WTC11 (cell line): ENCODE measurements around the gene SLC47A2. TPM values are rescaled to one million over a fixed set of nuclear protein-coding genes. Genes with fewer than 3 reads are reported as not detected.

Experiments
- ATAC-seq: fragments of 200-7000 bp; cut with Tn5 transposase; 2 replicates; pipeline ENCODE4 v1.10.0; 2021; ENCODE audit warnings: mild to moderate bottlenecking, moderate library complexity
- CTCF ChIA-PET: fragments of 300-600 bp; sonication (Branson Sonifier 250); formaldehyde crosslinking; loops from one replicate; lab custom pipeline; 2021; ENCODE audit warnings: antibody characterized with exemption; lab: Charles Lee
- POLR2A ChIA-PET: fragments of 350-600 bp; sonication (Branson Sonifier 250); formaldehyde crosslinking; loops from one replicate; lab custom pipeline; 2021; ENCODE audit warnings: antibody characterized with exemption; lab: Charles Lee
- DNase-seq: peaks from one replicate; pipeline ENCODE4 v3.0.0; 2021; ENCODE audit warnings: low spot score
- H3K27ac Mint-ChIP-seq: 2 replicates; pipeline ENCODE4 v1.8.0; 2021; ENCODE audit warnings: mixed read lengths
- H3K27me3 Mint-ChIP-seq: 2 replicates; pipeline ENCODE4 v1.8.0; 2021; ENCODE audit warnings: low read depth, mild to moderate bottlenecking, moderate library complexity, mixed read lengths
- H3K36me3 Mint-ChIP-seq: 2 replicates; pipeline ENCODE4 v1.8.0; 2021; ENCODE audit warnings: mixed read lengths
- H3K4me1 Mint-ChIP-seq: 2 replicates; pipeline ENCODE4 v1.8.0; 2022; ENCODE audit warnings: mixed read lengths
- H3K4me3 Mint-ChIP-seq: 2 replicates; pipeline ENCODE4 v1.8.0; 2021; ENCODE audit warnings: mild to moderate bottlenecking, moderate library complexity, mixed read lengths
- H3K9me3 Mint-ChIP-seq: 2 replicates; pipeline ENCODE4 v1.8.0; 2021; ENCODE audit warnings: mixed read lengths
- CREM ChIP-seq: sonication (generic); formaldehyde crosslinking; IDR thresholded peaks from 2 replicates; pipeline ENCODE4 v1.8.1; 2022; ENCODE audit warnings: mild to moderate bottlenecking, missing genetic modification reagents, moderate library complexity
- EMX1 ChIP-seq: fragments of 250-450 bp; sonication (Bioruptor Pico); IDR thresholded peaks from 2 replicates; pipeline ENCODE4 v1.8.0; 2021; ENCODE audit warnings: mild to moderate bottlenecking
- ESRRA ChIP-seq: sonication (generic); formaldehyde crosslinking; IDR thresholded peaks from 2 replicates; pipeline ENCODE4 v1.8.1; 2022; ENCODE audit warnings: mild to moderate bottlenecking, missing genetic modification reagents, borderline replicate concordance
- FOXJ3 ChIP-seq: sonication (generic); formaldehyde crosslinking; IDR thresholded peaks from 2 replicates; pipeline ENCODE4 v1.9.0; 2021; ENCODE audit warnings: missing genetic modification reagents, mild to moderate bottlenecking, borderline replicate concordance
- FOXK1 ChIP-seq: sonication (generic); formaldehyde crosslinking; IDR thresholded peaks from 2 replicates; pipeline ENCODE4 v1.8.0; 2022; ENCODE audit warnings: mild to moderate bottlenecking, moderate library complexity, missing genetic modification reagents
- HMGA2 ChIP-seq: fragments of 250-450 bp; sonication (Bioruptor Pico); IDR thresholded peaks from 2 replicates; pipeline ENCODE4 v1.4.0; 2021; ENCODE audit warnings: mild to moderate bottlenecking, moderate library complexity
- KAT7 ChIP-seq: sonication (generic); formaldehyde crosslinking; IDR thresholded peaks from 2 replicates; pipeline ENCODE4 v1.8.1; 2023; ENCODE audit warnings: missing genetic modification reagents, mild to moderate bottlenecking, borderline replicate concordance
- MYBL2 ChIP-seq: sonication (generic); formaldehyde crosslinking; IDR thresholded peaks from 2 replicates; pipeline ENCODE4 v1.8.1; 2023; ENCODE audit warnings: mild to moderate bottlenecking, moderate library complexity, missing genetic modification reagents
- NFATC4 ChIP-seq: fragments of 250-450 bp; sonication (Bioruptor Pico); IDR thresholded peaks from 2 replicates; pipeline ENCODE4 v1.9.0; 2021; ENCODE audit warnings: mild to moderate bottlenecking
- NFYB ChIP-seq: sonication (generic); formaldehyde crosslinking; conservative IDR thresholded peaks from 2 replicates; pipeline ENCODE4 v1.8.0; 2022; ENCODE audit warnings: low read depth, missing genetic modification reagents
- NR3C1 ChIP-seq: sonication (generic); formaldehyde crosslinking; conservative IDR thresholded peaks from 2 replicates; pipeline ENCODE4 v1.8.1; 2023; ENCODE audit warnings: low read depth, mild to moderate bottlenecking, missing genetic modification reagents
- SMAD3 ChIP-seq: sonication (generic); formaldehyde crosslinking; IDR thresholded peaks from 2 replicates; pipeline ENCODE4 v1.8.0; 2022; ENCODE audit warnings: missing genetic modification reagents, mild to moderate bottlenecking, borderline replicate concordance
- SP1 ChIP-seq: sonication (generic); formaldehyde crosslinking; conservative IDR thresholded peaks from 2 replicates; pipeline ENCODE4 v1.8.1; 2022; ENCODE audit warnings: missing genetic modification reagents
- ZNF121 ChIP-seq: sonication (generic); formaldehyde crosslinking; IDR thresholded peaks from 2 replicates; pipeline ENCODE4 v1.8.0; 2023; ENCODE audit warnings: missing genetic modification reagents
- ZNF138 ChIP-seq: sonication (generic); formaldehyde crosslinking; conservative IDR thresholded peaks from 2 replicates; pipeline ENCODE4 v1.8.1; 2022; ENCODE audit warnings: mild to moderate bottlenecking, moderate library complexity, missing genetic modification reagents
- ZNF219 ChIP-seq: sonication (generic); formaldehyde crosslinking; IDR thresholded peaks from 2 replicates; pipeline ENCODE4 v1.8.0; 2023; ENCODE audit warnings: missing genetic modification reagents, mild to moderate bottlenecking, borderline replicate concordance
- ZNF317 ChIP-seq: sonication (generic); formaldehyde crosslinking; IDR thresholded peaks from 2 replicates; pipeline ENCODE4 v1.8.1; 2023; ENCODE audit warnings: low read depth, mild to moderate bottlenecking, moderate library complexity, missing genetic modification reagents, borderline replicate concordance
- total RNA-seq: library from RNA; stranded (reverse); gene quantifications from 3 replicates; pipeline ENCODE4 v1.2.3, GENCODE V29; 2021
- TF ChIP-seq, protein P1 (sequence below): sonication (generic); formaldehyde crosslinking; IDR thresholded peaks from 2 replicates; pipeline ENCODE4 v1.8.1; 2022; ENCODE audit warnings: mild to moderate bottlenecking, moderate library complexity, missing genetic modification reagents
- TF ChIP-seq, protein P2 (sequence below): sonication (generic); formaldehyde crosslinking; IDR thresholded peaks from 2 replicates; pipeline ENCODE4 v1.8.0; 2022; ENCODE audit warnings: mild to moderate bottlenecking, missing genetic modification reagents
- TF ChIP-seq, protein P3 (sequence below): sonication (generic); formaldehyde crosslinking; IDR thresholded peaks from 2 replicates; pipeline ENCODE4 v1.8.1; 2023; ENCODE audit warnings: mild to moderate bottlenecking, missing genetic modification reagents, borderline replicate concordance
- TF ChIP-seq, protein P4 (sequence below): sonication (generic); formaldehyde crosslinking; IDR thresholded peaks from 2 replicates; pipeline ENCODE4 v1.8.1; 2023; ENCODE audit warnings: mild to moderate bottlenecking, missing genetic modification reagents
- TF ChIP-seq, protein P5 (sequence below): sonication (generic); formaldehyde crosslinking; IDR thresholded peaks from 2 replicates; pipeline ENCODE4 v1.8.1; 2023; ENCODE audit warnings: mild to moderate bottlenecking, missing genetic modification reagents
- TF ChIP-seq, protein P6 (sequence below): fragments of 250-450 bp; sonication (Bioruptor Pico); IDR thresholded peaks from 2 replicates; pipeline ENCODE4 v1.8.0; 2021; ENCODE audit warnings: mild to moderate bottlenecking
- TF ChIP-seq, protein P7 (sequence below): sonication (generic); formaldehyde crosslinking; IDR thresholded peaks from 2 replicates; pipeline ENCODE4 v1.8.1; 2023; ENCODE audit warnings: mild to moderate bottlenecking, missing genetic modification reagents, moderate library complexity
- TF ChIP-seq, protein P8 (sequence below): sonication (generic); formaldehyde crosslinking; IDR thresholded peaks from 2 replicates; pipeline ENCODE4 v1.8.0; 2023; ENCODE audit warnings: missing genetic modification reagents

The SLC47A2 gene
- total RNA-seq, 1 experiment from 2014 or later: not detected

DNA sequence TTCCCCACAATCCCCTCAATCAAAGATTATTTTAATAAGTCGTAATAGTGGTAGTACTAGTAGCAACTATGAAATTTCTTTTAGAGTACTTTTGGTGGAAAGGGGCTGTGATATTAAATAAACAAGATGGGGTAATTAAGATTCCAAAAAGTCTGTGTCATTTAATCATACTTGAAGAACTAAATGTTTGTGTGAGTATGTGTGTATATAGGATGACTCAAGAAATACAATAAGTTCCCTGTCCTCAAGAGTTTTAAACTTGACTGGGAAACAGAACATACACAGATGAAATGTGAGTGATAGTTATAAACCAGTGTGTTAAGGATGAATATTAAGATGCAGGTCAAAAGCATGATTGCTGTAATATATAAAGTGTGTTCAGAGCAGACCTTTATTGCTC is 65.6 kb downstream of the SLC47A2 start:
- H3K36me3 Mint-ChIP-seq: peaks cover 43% of the 10 kb centered on the region
- peaks cover 22% of the 10 kb centered on the region for H3K9me3 Mint-ChIP-seq
- no peak overlapping the region for H3K27ac Mint-ChIP-seq
- CTCF ChIA-PET: interaction anchor here (1.0 to 1.5 kb wide), 2 partner anchors 68 to 253 kb away, joined by 3 read pairs; no protein-coding TSS in a partner anchor
- DNase-seq: no peak
- H3K4me1 Mint-ChIP-seq: peaks cover 48% of the 10 kb centered on the region
- TF ChIP-seq ESRRA (CRISPR knock-in tag) (no peak), FOXK1 (CRISPR knock-in tag) (no peak), SP1 (CRISPR knock-in tag) (no peak), MYBL2 (CRISPR knock-in tag) (no peak), KAT7 (CRISPR knock-in tag) (no peak), ZNF138 (CRISPR knock-in tag) (no peak), ZNF121 (CRISPR knock-in tag) (no peak)
- TF ChIP-seq, protein P1, sequence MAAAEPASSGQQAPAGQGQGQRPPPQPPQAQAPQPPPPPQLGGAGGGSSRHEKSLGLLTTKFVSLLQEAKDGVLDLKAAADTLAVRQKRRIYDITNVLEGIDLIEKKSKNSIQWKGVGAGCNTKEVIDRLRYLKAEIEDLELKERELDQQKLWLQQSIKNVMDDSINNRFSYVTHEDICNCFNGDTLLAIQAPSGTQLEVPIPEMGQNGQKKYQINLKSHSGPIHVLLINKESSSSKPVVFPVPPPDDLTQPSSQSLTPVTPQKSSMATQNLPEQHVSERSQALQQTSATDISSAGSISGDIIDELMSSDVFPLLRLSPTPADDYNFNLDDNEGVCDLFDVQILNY: no peak
- TF ChIP-seq, protein P2, sequence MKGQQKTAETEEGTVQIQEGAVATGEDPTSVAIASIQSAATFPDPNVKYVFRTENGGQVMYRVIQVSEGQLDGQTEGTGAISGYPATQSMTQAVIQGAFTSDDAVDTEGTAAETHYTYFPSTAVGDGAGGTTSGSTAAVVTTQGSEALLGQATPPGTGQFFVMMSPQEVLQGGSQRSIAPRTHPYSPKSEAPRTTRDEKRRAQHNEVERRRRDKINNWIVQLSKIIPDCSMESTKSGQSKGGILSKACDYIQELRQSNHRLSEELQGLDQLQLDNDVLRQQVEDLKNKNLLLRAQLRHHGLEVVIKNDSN (CRISPR knock-in tag): no peak
- TF ChIP-seq, protein P3, sequence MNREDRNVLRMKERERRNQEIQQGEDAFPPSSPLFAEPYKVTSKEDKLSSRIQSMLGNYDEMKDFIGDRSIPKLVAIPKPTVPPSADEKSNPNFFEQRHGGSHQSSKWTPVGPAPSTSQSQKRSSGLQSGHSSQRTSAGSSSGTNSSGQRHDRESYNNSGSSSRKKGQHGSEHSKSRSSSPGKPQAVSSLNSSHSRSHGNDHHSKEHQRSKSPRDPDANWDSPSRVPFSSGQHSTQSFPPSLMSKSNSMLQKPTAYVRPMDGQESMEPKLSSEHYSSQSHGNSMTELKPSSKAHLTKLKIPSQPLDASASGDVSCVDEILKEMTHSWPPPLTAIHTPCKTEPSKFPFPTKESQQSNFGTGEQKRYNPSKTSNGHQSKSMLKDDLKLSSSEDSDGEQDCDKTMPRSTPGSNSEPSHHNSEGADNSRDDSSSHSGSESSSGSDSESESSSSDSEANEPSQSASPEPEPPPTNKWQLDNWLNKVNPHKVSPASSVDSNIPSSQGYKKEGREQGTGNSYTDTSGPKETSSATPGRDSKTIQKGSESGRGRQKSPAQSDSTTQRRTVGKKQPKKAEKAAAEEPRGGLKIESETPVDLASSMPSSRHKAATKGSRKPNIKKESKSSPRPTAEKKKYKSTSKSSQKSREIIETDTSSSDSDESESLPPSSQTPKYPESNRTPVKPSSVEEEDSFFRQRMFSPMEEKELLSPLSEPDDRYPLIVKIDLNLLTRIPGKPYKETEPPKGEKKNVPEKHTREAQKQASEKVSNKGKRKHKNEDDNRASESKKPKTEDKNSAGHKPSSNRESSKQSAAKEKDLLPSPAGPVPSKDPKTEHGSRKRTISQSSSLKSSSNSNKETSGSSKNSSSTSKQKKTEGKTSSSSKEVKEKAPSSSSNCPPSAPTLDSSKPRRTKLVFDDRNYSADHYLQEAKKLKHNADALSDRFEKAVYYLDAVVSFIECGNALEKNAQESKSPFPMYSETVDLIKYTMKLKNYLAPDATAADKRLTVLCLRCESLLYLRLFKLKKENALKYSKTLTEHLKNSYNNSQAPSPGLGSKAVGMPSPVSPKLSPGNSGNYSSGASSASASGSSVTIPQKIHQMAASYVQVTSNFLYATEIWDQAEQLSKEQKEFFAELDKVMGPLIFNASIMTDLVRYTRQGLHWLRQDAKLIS: no peak
- TF ChIP-seq, protein P4, sequence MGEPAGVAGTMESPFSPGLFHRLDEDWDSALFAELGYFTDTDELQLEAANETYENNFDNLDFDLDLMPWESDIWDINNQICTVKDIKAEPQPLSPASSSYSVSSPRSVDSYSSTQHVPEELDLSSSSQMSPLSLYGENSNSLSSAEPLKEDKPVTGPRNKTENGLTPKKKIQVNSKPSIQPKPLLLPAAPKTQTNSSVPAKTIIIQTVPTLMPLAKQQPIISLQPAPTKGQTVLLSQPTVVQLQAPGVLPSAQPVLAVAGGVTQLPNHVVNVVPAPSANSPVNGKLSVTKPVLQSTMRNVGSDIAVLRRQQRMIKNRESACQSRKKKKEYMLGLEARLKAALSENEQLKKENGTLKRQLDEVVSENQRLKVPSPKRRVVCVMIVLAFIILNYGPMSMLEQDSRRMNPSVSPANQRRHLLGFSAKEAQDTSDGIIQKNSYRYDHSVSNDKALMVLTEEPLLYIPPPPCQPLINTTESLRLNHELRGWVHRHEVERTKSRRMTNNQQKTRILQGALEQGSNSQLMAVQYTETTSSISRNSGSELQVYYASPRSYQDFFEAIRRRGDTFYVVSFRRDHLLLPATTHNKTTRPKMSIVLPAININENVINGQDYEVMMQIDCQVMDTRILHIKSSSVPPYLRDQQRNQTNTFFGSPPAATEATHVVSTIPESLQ (CRISPR knock-in tag): no peak
- TF ChIP-seq, all 79 proteins: peak for 0
- H3K4me3 Mint-ChIP-seq: peak overlapping the region; percentile 92
- no peak for ATAC-seq
- POLR2A ChIA-PET: no interaction called here
- H3K27me3 Mint-ChIP-seq: peaks cover 9% of the 10 kb centered on the region

DNA sequence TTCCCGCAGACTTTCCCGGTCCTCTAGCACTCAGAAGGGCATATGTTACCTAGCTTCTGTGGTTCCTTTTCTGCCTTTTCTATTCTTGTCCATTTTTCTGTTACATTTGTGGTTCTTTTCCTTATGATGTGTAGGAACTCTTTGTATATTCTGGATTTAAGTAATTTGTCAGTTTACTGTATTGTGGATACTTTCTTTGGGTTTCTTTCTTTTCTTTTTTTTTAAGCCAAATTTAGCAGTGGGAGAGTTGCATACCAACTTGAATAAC is 67.2 kb downstream of the SLC47A2 start:
- CTCF ChIA-PET: interaction anchor here (0.5 to 4.2 kb wide), 16 partner anchors 15 to 311 kb away, joined by 3 to 42 read pairs (median 12); partner anchors contain the start of genes B9D1, MAPK7 and SLC47A1
- H3K9me3 Mint-ChIP-seq: peaks cover 9% of the 10 kb centered on the region
- POLR2A ChIA-PET: interaction anchor here (1.3 to 2.5 kb wide), 4 partner anchors 10 to 271 kb away, joined by 3 to 14 read pairs (median 6); partner anchors contain the start of genes MAPK7 and ULK2
- H3K36me3 Mint-ChIP-seq: peaks cover 29% of the 10 kb centered on the region
- peak overlapping the region; percentile 77 for H3K27ac Mint-ChIP-seq
- ATAC-seq (no peak), DNase-seq (no peak)
- H3K4me3 Mint-ChIP-seq: peak overlapping the region; percentile 92
- H3K27me3 Mint-ChIP-seq: peaks cover 8% of the 10 kb centered on the region
- peaks cover 58% of the 10 kb centered on the region for H3K4me1 Mint-ChIP-seq
- TF ChIP-seq FOXJ3 (CRISPR knock-in tag) (no peak), NFATC4 (CRISPR knock-in tag) (no peak), ZNF219 (CRISPR knock-in tag) (no peak), NR3C1 (CRISPR knock-in tag) (no peak), CREM (no peak), SMAD3 (CRISPR knock-in tag) (no peak), EMX1 (CRISPR knock-in tag) (no peak), NFYB (CRISPR knock-in tag) (no peak), ZNF317 (CRISPR knock-in tag) (no peak), ZNF121 (CRISPR knock-in tag) (no peak), MYBL2 (CRISPR knock-in tag) (no peak), HMGA2 (CRISPR knock-in tag) (no peak), FOXK1 (CRISPR knock-in tag) (no peak)
- TF ChIP-seq, protein P5, sequence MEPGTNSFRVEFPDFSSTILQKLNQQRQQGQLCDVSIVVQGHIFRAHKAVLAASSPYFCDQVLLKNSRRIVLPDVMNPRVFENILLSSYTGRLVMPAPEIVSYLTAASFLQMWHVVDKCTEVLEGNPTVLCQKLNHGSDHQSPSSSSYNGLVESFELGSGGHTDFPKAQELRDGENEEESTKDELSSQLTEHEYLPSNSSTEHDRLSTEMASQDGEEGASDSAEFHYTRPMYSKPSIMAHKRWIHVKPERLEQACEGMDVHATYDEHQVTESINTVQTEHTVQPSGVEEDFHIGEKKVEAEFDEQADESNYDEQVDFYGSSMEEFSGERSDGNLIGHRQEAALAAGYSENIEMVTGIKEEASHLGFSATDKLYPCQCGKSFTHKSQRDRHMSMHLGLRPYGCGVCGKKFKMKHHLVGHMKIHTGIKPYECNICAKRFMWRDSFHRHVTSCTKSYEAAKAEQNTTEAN (CRISPR knock-in tag): no peak
- TF ChIP-seq, protein P6, sequence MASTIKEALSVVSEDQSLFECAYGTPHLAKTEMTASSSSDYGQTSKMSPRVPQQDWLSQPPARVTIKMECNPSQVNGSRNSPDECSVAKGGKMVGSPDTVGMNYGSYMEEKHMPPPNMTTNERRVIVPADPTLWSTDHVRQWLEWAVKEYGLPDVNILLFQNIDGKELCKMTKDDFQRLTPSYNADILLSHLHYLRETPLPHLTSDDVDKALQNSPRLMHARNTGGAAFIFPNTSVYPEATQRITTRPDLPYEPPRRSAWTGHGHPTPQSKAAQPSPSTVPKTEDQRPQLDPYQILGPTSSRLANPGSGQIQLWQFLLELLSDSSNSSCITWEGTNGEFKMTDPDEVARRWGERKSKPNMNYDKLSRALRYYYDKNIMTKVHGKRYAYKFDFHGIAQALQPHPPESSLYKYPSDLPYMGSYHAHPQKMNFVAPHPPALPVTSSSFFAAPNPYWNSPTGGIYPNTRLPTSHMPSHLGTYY: no peak
- TF ChIP-seq, protein P7, sequence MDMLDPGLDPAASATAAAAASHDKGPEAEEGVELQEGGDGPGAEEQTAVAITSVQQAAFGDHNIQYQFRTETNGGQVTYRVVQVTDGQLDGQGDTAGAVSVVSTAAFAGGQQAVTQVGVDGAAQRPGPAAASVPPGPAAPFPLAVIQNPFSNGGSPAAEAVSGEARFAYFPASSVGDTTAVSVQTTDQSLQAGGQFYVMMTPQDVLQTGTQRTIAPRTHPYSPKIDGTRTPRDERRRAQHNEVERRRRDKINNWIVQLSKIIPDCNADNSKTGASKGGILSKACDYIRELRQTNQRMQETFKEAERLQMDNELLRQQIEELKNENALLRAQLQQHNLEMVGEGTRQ (CRISPR knock-in tag): no peak
- TF ChIP-seq, protein P8, sequence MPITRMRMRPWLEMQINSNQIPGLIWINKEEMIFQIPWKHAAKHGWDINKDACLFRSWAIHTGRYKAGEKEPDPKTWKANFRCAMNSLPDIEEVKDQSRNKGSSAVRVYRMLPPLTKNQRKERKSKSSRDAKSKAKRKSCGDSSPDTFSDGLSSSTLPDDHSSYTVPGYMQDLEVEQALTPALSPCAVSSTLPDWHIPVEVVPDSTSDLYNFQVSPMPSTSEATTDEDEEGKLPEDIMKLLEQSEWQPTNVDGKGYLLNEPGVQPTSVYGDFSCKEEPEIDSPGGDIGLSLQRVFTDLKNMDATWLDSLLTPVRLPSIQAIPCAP (CRISPR knock-in tag): no peak
